Trophoblast cell (in vitro differentiated cells and primary cell): ENCODE data around the gene PARVB.

ENCODE experiments used
- DNase-seq, 2 donors: peaks; one replicate each; pipeline ENCODE4 v3.0.0-alpha.2; 2016
- H2AFZ ChIP-seq: 2 replicates; pipeline ENCODE4 v1.6.1; 2013; ENCODE audit warnings: low read length, moderate library complexity, mild to moderate bottlenecking; ENCODE audit not compliant: insufficient read depth, poor library complexity
- H2AK5ac ChIP-seq: 2 replicates; pipeline ENCODE4 v1.6.1; 2013; ENCODE audit warnings: mild to moderate bottlenecking, low read length
- H2BK120ac ChIP-seq: 2 replicates; pipeline ENCODE4 v1.6.1; 2013; ENCODE audit warnings: low read length, mild to moderate bottlenecking, moderate library complexity; ENCODE audit not compliant: insufficient read depth, poor library complexity
- H2BK12ac ChIP-seq: 2 replicates; pipeline ENCODE4 v1.6.1; 2013; ENCODE audit warnings: mild to moderate bottlenecking, low read length, moderate library complexity
- H2BK5ac ChIP-seq: 2 replicates; pipeline ENCODE4 v1.6.1; 2013; ENCODE audit warnings: low read length, low read depth, moderate library complexity, mild to moderate bottlenecking; ENCODE audit not compliant: poor library complexity
- H3K14ac ChIP-seq: 2 replicates; pipeline ENCODE4 v1.6.1; 2013; ENCODE audit warnings: mild to moderate bottlenecking, low read length
- H3K18ac ChIP-seq: 2 replicates; pipeline ENCODE4 v1.6.1; 2013; ENCODE audit warnings: mild to moderate bottlenecking, low read length
- H3K23ac ChIP-seq: 2 replicates; pipeline ENCODE4 v1.6.1; 2013; ENCODE audit warnings: low read length
- H3K27ac ChIP-seq: 2 replicates; pipeline ENCODE4 v1.5.1; 2013; ENCODE audit warnings: low read depth, mild to moderate bottlenecking, inconsistent platforms, low read length, moderate library complexity
- H3K27me3 ChIP-seq: 2 replicates; pipeline ENCODE4 v1.6.1; 2013; ENCODE audit warnings: inconsistent platforms, mild to moderate bottlenecking, low read length, moderate library complexity; ENCODE audit not compliant: insufficient read depth
- H3K36me3 ChIP-seq, 2 experiments: 1 replicate in 1 of 2; 2 replicates in 1 of 2; pipeline ENCODE4 v1.6.1; 2013; ENCODE audit warnings: low read length in 2 of 2, mild to moderate bottlenecking in 2 of 2, moderate library complexity in 1 of 2; ENCODE audit not compliant: insufficient read depth in 2 of 2, control insufficient read depth in 1 of 2
- H3K4ac ChIP-seq: 2 replicates; pipeline ENCODE4 v1.6.1; 2013; ENCODE audit warnings: low read depth, mild to moderate bottlenecking, low read length, moderate library complexity
- H3K4me1 ChIP-seq, 2 experiments: 1 replicate in 1 of 2; 2 replicates in 1 of 2; pipeline ENCODE4 v1.6.1; 2013; ENCODE audit warnings: low read length in 2 of 2, mild to moderate bottlenecking in 2 of 2, moderate library complexity in 1 of 2; ENCODE audit not compliant: insufficient read depth in 2 of 2, control insufficient read depth in 1 of 2
- H3K4me2 ChIP-seq: 2 replicates; pipeline ENCODE4 v1.6.1; 2013; ENCODE audit warnings: inconsistent platforms, mild to moderate bottlenecking, low read length, moderate library complexity
- H3K4me3 ChIP-seq: 2 replicates; pipeline ENCODE4 v1.5.1; 2013; ENCODE audit warnings: mild to moderate bottlenecking, low read depth, low read length, inconsistent platforms
- H3K79me1 ChIP-seq: one replicate; pipeline ENCODE4 v1.6.1; 2013; ENCODE audit warnings: low read length
- H3K79me2 ChIP-seq: 2 replicates; pipeline ENCODE4 v1.6.1; 2013; ENCODE audit warnings: low read length, mild to moderate bottlenecking; ENCODE audit not compliant: control insufficient read depth, insufficient read depth, poor library complexity
- H3K9ac ChIP-seq: 2 replicates; pipeline ENCODE4 v1.6.1; 2013; ENCODE audit warnings: mild to moderate bottlenecking, low read length
- H3K9me3 ChIP-seq: 2 replicates; pipeline ENCODE4 v1.6.1; 2013; ENCODE audit warnings: low read depth, mild to moderate bottlenecking, control low read depth, inconsistent platforms, low read length; ENCODE audit not compliant: insufficient read depth
- H4K12ac ChIP-seq: 2 replicates; pipeline ENCODE4 v1.6.1; 2013; ENCODE audit warnings: low read depth, mild to moderate bottlenecking, low read length, moderate library complexity
- H4K8ac ChIP-seq: 2 replicates; pipeline ENCODE4 v1.6.1; 2013; ENCODE audit warnings: low read depth, mild to moderate bottlenecking, low read length, moderate library complexity
- H4K91ac ChIP-seq: one replicate; pipeline ENCODE4 v1.6.1; 2013; ENCODE audit warnings: low read depth, mild to moderate bottlenecking, low read length, moderate library complexity
- WGBS: extraction: QIAGEN DNeasy Blood & Tissue Kit; methylation state at CpG from one replicate; pipeline ENCODE4 v1.1.7; 2013; ENCODE audit warnings: missing lambda C conversion rate; ENCODE audit not compliant: insufficient read length, insufficient coverage; ENCODE audit errors: extremely low coverage; 5-methylcytosine and 5-hydroxymethylcytosine counted together

The PARVB gene

GRCh38 chr22:44090571-44090905 lies 66.4 kb downstream of the PARVB start:
- Histone ChIP-seq H2AFZ (no peak overlapping the region), H3K23ac (no peak overlapping the region), H2BK12ac (no peak overlapping the region), H3K4me3 (no peak overlapping the region), H3K9me3 (no peaks in the 10 kb centered on the region), H4K91ac (no peak overlapping the region), H3K27me3 (no peaks in the 10 kb centered on the region), H3K79me1 (no peaks in the 10 kb centered on the region), H4K8ac (no peak overlapping the region), H3K14ac (no peak overlapping the region), H3K27ac (no peak overlapping the region), H2BK5ac (no peak overlapping the region), H2BK120ac (no peak overlapping the region), H3K9ac (no peak overlapping the region), H4K12ac (no peak overlapping the region), H3K79me2 (no peaks in the 10 kb centered on the region), H3K4me2 (no peak overlapping the region), H3K18ac (no peak overlapping the region), H2AK5ac (no peak overlapping the region), H3K4me1 (no peaks in the 10 kb centered on the region), H3K36me3 (no peaks in the 10 kb centered on the region), H3K4ac (no peak overlapping the region)
- no CpG with 5 or more reads among the region's 9 CpGs for WGBS
- no peak for DNase-seq

- H4K12ac ChIP-seq: no peak overlapping the region
- H3K23ac ChIP-seq: no peak overlapping the region
- no peak overlapping the region for H4K91ac ChIP-seq
- no peak overlapping the region for H3K27ac ChIP-seq
- H3K9ac ChIP-seq: no peak overlapping the region
- no peaks in the 10 kb centered on the region for H3K79me1 ChIP-seq
- H3K9me3 ChIP-seq: no peaks in the 10 kb centered on the region
- no peak overlapping the region for H3K4me2 ChIP-seq
- no peak overlapping the region for H2BK5ac ChIP-seq
- H3K79me2 ChIP-seq: no peaks in the 10 kb centered on the region
- H3K14ac ChIP-seq: no peak overlapping the region
- H3K4ac ChIP-seq: no peak overlapping the region
- no peak overlapping the region for H2BK12ac ChIP-seq
- H2AK5ac ChIP-seq: no peak overlapping the region
- no peak overlapping the region for H2BK120ac ChIP-seq
- no peaks in the 10 kb centered on the region for H3K36me3 ChIP-seq
- no peaks in the 10 kb centered on the region for H3K27me3 ChIP-seq
- H3K4me3 ChIP-seq: no peak overlapping the region
- no CpG with 5 or more reads among the region's 14 CpGs for WGBS
- peak in 1 of 2 donors; percentile 13 for DNase-seq
- H3K4me1 ChIP-seq: no peaks in the 10 kb centered on the region
- no peak overlapping the region for H4K8ac ChIP-seq
- no peak overlapping the region for H3K18ac ChIP-seq
- no peak overlapping the region for H2AFZ ChIP-seq
These were observed 67.1 kb downstream of the PARVB start for GRCh38 chr22:44091021-44091721.

DNA sequence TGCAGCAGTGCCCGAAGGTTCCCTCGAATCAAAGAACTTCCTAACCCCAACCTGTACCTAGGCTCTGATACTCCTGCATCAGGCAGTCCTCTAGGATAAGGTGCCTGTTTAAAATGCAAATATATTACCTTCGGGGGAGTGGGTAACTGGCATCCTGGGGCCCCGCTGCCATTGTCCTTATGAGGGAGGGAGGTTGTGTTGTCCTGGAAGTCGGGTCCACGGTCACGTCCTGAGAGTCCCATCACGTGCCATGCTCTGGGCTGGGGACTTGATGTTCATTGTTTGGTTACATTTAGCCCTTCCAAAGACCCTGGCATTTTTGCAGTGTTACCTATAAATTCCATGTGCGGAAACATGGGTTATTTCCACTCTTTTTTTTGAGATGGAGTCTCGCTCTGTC lies 67.6 kb downstream of the PARVB start:
- Histone ChIP-seq H3K79me1 (no peaks in the 10 kb centered on the region), H2BK120ac (no peak overlapping the region), H3K4me1 (no peaks in the 10 kb centered on the region), H2AFZ (no peak overlapping the region), H3K23ac (no peak overlapping the region), H3K36me3 (no peaks in the 10 kb centered on the region), H2BK12ac (no peak overlapping the region), H3K4me2 (no peak overlapping the region), H3K4ac (no peak overlapping the region), H3K9ac (no peak overlapping the region), H2BK5ac (no peak overlapping the region), H3K27ac (no peak overlapping the region), H3K14ac (no peak overlapping the region), H4K12ac (no peak overlapping the region), H3K4me3 (no peak overlapping the region), H3K9me3 (no peaks in the 10 kb centered on the region), H4K8ac (no peak overlapping the region), H4K91ac (no peak overlapping the region), H2AK5ac (no peak overlapping the region), H3K27me3 (no peaks in the 10 kb centered on the region), H3K79me2 (no peaks in the 10 kb centered on the region), H3K18ac (no peak overlapping the region)
- no CpG with 5 or more reads among the region's 10 CpGs for WGBS
- no peak for DNase-seq

GRCh38 chr22:44092636-44093220 lies 68.6 kb downstream of the PARVB start:
- no peak overlapping the region for H3K27ac ChIP-seq
- no CpG with 5 or more reads among the region's 8 CpGs for WGBS
- no peak overlapping the region for H3K14ac ChIP-seq
- no peaks in the 10 kb centered on the region for H3K4me1 ChIP-seq
- no peak for DNase-seq
- no peak overlapping the region for H3K4ac ChIP-seq
- no peak overlapping the region for H2BK12ac ChIP-seq
- H3K79me2 ChIP-seq: no peaks in the 10 kb centered on the region
- H2AFZ ChIP-seq: no peak overlapping the region
- H3K4me2 ChIP-seq: no peak overlapping the region
- no peak overlapping the region for H4K91ac ChIP-seq
- no peak overlapping the region for H3K18ac ChIP-seq
- H3K4me3 ChIP-seq: no peak overlapping the region
- no peak overlapping the region for H4K12ac ChIP-seq
- H3K27me3 ChIP-seq: no peaks in the 10 kb centered on the region
- no peak overlapping the region for H3K23ac ChIP-seq
- H3K79me1 ChIP-seq: no peaks in the 10 kb centered on the region
- H3K9ac ChIP-seq: no peak overlapping the region
- H2BK5ac ChIP-seq: no peak overlapping the region
- no peaks in the 10 kb centered on the region for H3K9me3 ChIP-seq
- no peak overlapping the region for H2AK5ac ChIP-seq
- H2BK120ac ChIP-seq: no peak overlapping the region
- no peaks in the 10 kb centered on the region for H3K36me3 ChIP-seq
- no peak overlapping the region for H4K8ac ChIP-seq
